RKO (cell line): ENCODE data around the gene ATP2C1.

Source experiments
- DNase-seq: peaks from one replicate; pipeline ENCODE4 v3.0.0-alpha.2; 2016; ENCODE audit warnings: low spot score

The ATP2C1 gene

GRCh38 chr3:130894986-130895280 is 1.0 kb downstream of the ATP2C1 start:
- DNase-seq: no peak

- DNase-seq: peak; percentile 15
These were observed 2.0 kb downstream of the ATP2C1 start for GRCh38 chr3:130895690-130896488.

GRCh38 chr3:130897316-130897715 is 3.4 kb downstream of the ATP2C1 start:
- DNase-seq: no peak

DNA sequence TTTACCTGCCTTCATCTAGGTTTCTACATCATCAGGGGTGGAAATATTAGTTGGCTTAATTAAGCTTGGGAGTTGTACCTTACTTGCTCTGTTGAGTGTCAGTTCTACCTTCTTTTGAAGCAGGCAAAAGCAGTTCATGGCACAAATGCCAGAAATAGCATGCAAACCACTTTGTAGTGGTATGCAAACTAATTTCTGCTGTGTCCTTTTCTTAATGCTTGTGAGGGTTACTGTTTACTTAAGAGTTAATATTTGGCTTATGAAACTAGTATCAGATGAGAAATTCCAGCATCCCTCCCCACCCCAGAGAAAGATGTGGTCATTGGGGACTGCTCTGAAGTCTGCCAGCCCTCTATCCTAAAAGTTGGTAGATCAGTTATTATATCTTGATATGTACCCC is 7.1 kb downstream of the ATP2C1 start:
- DNase-seq: no peak

GRCh38 chr3:130901463-130902204 is 7.8 kb downstream of the ATP2C1 start:
- no peak for DNase-seq

- DNase-seq: no peak
These were observed 9.6 kb downstream of the ATP2C1 start for GRCh38 chr3:130903412-130903908.

GRCh38 chr3:130904491-130904890 is 10.6 kb downstream of the ATP2C1 start:
- no peak for DNase-seq

DNA sequence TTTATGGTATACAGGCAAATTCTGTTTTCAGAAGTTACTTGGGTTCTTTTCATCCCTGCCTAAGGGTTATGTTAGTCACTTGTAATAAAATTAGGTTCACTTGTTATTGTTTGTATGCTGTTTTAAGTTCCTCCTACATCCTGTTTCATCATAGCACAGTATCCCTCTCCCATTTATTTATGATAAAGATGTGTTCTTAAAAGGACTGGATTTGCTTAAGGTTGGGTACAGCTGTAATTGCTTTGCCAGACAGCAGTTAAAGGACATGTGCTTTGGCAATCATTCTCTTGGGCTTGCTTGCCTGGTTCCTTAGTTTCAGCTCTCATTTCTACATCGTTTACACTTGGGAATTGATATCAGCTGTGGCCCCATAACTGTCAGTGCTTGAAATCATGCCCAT is 11.7 kb downstream of the ATP2C1 start:
- DNase-seq: no peak

DNA sequence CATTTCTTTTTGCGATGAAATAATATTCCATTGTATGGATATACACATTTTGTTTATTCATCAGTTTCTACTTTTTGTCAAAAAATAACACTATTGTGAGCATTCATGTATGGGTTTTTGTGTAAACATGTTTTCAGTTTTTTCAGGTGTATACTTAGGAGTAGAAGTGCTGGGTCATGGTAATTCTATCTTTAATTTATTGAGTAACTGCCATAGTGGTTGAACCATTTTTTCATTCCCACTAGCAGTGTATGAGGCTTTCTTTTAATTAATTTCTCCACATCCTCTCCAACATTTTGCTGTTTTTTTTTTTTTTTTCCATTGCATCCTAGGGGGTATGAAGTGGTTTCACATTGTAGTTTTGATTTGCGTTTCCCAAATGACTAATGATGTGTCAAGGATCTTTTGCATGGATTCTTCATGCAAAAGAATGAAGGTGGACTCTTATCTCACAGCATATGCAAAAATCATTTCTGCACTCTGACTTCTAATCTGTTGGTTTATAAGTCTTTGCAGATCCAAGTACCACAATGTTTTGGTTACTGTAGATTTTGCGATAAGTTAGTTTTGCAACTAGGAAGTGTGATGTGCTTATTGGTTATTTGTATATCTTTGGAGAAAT is 12.6 kb downstream of the ATP2C1 start:
- DNase-seq: peak; percentile 40

DNA sequence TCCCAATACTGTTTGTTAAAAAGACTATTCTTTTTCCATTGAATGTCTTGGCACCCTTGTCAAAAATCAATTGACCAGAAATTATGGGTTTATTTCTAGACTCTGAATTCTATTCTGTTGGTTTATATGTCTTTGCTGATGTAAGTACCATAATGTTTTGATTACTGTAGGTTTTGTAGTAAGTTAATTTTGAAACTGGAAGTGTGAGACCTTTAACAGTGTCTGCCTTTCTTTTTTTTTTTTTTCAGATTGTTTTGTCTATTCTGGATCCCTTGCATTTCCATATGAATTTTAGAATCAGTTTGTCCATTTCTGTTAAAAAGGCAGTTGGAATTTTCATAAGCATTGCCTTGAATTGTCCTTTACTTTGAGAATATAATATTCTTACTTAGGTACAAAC is 13.6 kb downstream of the ATP2C1 start:
- DNase-seq: no peak

DNA sequence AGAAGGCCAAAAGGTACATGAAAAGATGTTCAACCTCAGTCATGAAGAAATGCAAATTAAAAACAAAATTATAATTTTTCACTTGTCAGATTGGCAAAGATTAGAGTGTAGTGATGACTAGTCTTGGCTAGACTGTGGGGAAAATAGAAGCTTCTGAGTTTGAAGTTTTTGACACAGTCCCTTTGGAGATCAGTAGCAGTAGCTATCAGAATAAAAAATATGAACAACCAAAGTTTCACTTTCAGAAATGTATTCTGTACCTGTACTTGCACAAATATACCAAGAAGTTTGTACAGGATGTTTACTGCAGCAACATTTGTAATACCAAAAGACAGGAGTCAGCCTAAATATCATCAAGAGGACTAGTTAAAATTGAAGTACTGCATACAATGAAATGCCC is 14.1 kb downstream of the ATP2C1 start:
- no peak for DNase-seq

- no peak for DNase-seq
These were observed 21.8 kb downstream of the ATP2C1 start for GRCh38 chr3:130915567-130916292.

DNA sequence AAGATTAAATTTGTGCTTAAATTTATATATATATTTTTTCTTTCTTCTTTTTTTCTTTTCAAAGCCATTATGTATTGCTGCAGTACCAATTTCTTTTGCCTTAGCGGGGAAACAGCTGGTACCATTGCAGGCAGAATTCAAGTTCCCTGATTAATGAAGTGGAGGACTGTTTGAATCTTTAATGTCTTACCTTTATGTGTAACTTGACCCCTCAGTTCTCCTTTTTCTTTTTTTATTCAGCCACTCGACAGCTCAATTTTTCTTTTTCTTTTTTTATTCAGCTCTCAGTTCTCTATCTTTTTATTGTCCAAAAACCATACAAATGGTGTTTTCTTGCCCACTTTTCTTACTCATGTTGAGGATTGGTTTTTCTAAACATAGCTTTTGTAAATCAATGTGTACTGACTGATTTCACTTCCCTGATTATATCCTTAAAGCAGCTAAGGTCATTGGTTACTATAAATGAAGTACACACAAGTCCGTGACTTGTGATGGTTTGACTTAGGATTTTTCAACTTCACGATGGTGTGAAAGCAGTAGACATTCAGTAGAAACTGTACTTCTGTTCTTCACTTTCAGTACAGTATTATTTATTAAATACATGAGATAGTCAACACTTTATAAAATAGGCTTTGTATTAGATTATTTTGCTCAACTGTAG is 22.8 kb downstream of the ATP2C1 start:
- no peak for DNase-seq

DNA sequence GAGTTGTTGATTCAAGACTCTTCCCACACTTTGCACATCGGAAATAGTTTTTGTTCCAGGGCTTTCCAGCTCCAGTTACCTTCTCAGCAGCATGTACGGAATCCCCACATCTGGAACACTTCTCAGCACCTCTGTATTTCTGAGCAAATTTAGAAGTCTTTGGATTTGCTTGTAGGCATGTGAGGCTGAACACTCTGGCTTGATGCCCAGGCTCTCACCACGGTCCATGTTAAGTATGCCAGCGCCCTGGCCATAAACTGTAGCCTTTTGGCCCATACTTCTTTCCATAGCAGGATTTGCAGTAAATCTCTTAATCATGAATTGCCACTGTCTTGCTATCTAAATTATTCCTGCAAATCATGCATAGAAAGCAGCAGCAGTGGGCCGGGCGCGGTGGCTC is 24.4 kb downstream of the ATP2C1 start:
- DNase-seq: no peak

DNA sequence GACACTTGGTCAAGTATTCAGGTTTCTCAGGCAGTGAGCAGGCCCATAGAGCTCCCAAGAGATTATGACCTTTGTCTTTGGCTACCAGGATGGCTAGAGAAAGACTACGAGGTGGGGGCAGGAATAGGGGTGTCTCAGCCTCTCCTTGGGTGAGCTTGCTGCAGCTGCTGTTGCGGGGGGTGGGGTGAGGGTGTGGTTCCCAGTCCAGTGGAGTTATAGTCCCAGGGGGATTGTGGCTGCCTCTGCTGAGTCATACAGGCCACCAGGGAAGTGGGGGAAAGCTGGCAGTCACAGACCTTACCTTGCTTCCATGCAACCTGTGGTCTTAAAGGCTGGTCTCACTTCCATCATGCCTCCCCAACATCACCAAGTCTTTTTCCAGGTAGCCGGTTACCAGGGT is 31.7 kb downstream of the ATP2C1 start:
- no peak for DNase-seq

- DNase-seq: no peak
These were observed 32.6 kb downstream of the ATP2C1 start for GRCh38 chr3:130926504-130926903.

DNA sequence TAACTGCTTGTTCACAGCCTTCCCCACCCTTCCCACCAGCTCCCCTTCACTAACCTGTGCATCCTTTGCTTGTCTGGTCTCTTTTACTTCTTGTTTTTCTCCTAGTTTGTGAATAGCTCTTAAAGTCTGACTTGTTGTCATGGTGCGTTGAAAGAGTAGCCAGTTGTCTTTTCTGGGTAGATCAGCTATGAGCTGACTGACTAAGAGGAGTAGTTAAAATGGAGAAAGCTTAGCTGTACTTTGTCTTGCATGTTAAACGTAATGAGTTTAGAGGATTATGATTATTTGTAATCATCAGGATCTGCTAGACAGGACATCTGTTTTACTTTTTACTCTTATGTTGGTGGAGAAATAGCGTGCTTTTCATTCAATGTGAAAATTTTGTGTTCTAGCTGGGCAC is 35.9 kb downstream of the ATP2C1 start:
- no peak for DNase-seq

- DNase-seq: no peak
These were observed 39.1 kb downstream of the ATP2C1 start for GRCh38 chr3:130932979-130933378.

- no peak for DNase-seq
These were observed 40.0 kb downstream of the ATP2C1 start for GRCh38 chr3:130933801-130934345.

DNA sequence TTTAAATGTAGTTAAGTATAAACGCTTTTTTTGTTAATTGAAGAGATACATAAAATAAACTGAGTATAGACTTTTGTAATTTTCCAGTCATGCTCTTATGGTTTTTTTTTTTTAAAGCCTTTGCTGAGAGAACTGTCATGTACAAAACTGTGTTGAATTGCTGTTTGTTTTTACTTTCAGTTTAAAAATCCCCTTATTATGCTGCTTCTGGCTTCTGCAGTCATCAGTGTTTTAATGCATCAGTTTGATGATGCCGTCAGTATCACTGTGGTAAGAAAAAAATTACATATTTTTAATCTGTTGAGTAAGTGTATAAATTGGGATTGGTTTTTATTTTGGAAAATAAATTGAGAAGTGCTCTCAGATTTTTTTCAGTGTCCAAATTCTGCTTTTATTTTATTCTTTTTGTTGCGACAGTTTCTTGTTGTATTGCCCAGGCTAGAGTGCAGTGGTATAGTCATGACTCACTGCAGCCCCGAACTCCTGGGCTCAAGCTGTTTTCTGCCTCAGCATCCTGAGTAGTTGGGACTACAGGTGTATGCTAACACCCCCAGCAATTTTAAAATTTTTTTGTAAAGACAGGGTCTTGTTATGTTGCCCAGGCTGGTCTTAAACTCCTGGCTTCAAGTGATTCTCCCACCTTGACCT is 40.7 kb downstream of the ATP2C1 start:
- DNase-seq: no peak
